Measurements from ENCODE around the gene MDK. TPM values are rescaled to one million over a fixed set of nuclear protein-coding genes. Genes with fewer than 3 reads are reported as not detected.

Gene MDK
- total and polyA plus RNA-seq, 2 donors (not counting 3 experiments of a cell fraction or from before 2014, with no cell fraction given), result 331 to 893 TPM

DNA sequence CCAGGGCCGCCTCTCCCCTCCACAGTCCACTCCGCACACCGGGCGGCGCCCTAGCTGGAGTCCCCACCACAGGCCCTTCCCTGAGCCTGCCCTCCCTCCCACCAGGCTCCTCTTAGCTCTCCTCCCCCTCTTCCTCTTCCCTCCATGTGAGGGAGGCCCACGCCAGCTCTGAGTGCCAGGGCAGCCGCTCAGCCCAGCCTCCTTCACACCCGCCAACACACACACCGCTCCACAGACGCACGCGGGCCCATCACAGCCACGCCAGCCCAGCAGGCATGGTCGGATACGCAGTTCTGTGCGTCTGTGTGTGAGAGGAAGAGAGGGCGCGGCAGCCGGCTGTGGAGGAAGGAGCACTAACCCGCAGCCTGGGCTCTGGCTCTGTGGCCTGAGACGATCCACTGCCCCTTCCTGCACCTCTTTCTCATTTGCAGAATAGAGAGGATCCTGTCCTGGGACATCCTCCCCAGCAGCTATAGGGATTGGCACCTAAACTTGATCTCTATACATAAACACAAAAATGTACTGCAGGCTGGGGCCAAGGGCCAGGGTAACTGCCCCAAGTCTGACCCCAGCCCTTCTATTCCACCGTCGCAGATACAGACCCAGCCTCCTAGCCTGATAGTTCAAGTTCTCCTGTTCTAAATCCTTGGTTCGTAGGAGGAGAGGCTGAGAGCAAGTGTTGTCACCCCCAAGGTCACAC, 6.6 kb downstream of the MDK start:
- POLR2A ChIA-PET, result no interaction called here
- CTCF ChIA-PET, result interaction anchor here (0.8 to 7.2 kb wide), 22 partner anchors 10 to 230 kb away, joined by 3 to 99 read pairs (median 4); partner anchors contain the start of genes ATG13 and DGKZ
- Histone ChIP-seq H3K9me3 (replicated peaks; ENCODE audit: control insufficient read depth, insufficient read depth, low read length) (no peaks in the 10 kb centered on the region), H3K4me1 (ENCODE audit: control insufficient read depth, extremely low read depth, insufficient read depth, low read length) (peaks cover 3% of the 10 kb centered on the region), H3K9ac (replicated peaks; ENCODE audit: extremely low read depth, insufficient read depth, low read length) (no peak overlapping the region), H3K4me2 (ENCODE audit: insufficient read depth, low read length) (no peak overlapping the region), H3K27me3 (ENCODE audit: control insufficient read depth in 2 of 2, insufficient read depth in 2 of 2, low read length in 2 of 2) (peaks cover 23 to 35% of the 10 kb centered on the region in 2 experiments), H3K27ac (ENCODE audit: insufficient read depth, low read depth, low read length) (no peak overlapping the region), H3K9me1 (replicated peaks; ENCODE audit: control insufficient read depth, extremely low read depth, insufficient read depth, low read length) (no peaks in the 10 kb centered on the region), H2AFZ (ENCODE audit: low read depth, low read length) (no peak overlapping the region), H3K79me2 (ENCODE audit: control insufficient read depth, insufficient read depth, low read length) (no peaks in the 10 kb centered on the region), H4K20me1 (replicated peaks; ENCODE audit: control insufficient read depth, extremely low read depth, insufficient read depth, low read length) (no peaks in the 10 kb centered on the region), H3K36me3 (ENCODE audit: control insufficient read depth in 2 of 2, extremely low read depth in 1 of 2, insufficient read depth in 2 of 2, low read length in 2 of 2) (no peaks in the 10 kb centered on the region), H3K4me3 (replicated peaks in 1 of 3; ENCODE audit: insufficient read depth in 1 of 3, low read depth in 1 of 3, low read length in 3 of 3) (no peak overlapping the region)
- DNase-seq (ENCODE audit: low read depth, low spot score), result no peak
- intact Hi-C loops (cut with micrococcal nuclease) (loop anchor here (2.0 kb wide), 2 partner anchors 229 to 313 kb away; partner anchors contain the start of genes ARHGAP1, ATG13, HARBI1 and ZNF408), dilution Hi-C loops (cut with MboI; ENCODE audit: extremely low pct_ligation_motif_present, low sequenced_read_pairs) (no loop called here)
- TF ChIP-seq POLR2A (IDR thresholded peaks at IDR 0.05; ENCODE audit: low read depth, low read length) (no peak), EZH2 (IDR thresholded peaks at IDR 0.05; ENCODE audit: borderline replicate concordance, low read depth, low read length, severe bottlenecking) (peak; percentile 9), JUN (IDR thresholded peaks at IDR 0.05; ENCODE audit: borderline replicate concordance, insufficient read depth, insufficient read length, low read depth) (no peak)
- BruUV-seq (replicated peaks), result no TSS peak
- FAIRE-seq, result no peak

DNA sequence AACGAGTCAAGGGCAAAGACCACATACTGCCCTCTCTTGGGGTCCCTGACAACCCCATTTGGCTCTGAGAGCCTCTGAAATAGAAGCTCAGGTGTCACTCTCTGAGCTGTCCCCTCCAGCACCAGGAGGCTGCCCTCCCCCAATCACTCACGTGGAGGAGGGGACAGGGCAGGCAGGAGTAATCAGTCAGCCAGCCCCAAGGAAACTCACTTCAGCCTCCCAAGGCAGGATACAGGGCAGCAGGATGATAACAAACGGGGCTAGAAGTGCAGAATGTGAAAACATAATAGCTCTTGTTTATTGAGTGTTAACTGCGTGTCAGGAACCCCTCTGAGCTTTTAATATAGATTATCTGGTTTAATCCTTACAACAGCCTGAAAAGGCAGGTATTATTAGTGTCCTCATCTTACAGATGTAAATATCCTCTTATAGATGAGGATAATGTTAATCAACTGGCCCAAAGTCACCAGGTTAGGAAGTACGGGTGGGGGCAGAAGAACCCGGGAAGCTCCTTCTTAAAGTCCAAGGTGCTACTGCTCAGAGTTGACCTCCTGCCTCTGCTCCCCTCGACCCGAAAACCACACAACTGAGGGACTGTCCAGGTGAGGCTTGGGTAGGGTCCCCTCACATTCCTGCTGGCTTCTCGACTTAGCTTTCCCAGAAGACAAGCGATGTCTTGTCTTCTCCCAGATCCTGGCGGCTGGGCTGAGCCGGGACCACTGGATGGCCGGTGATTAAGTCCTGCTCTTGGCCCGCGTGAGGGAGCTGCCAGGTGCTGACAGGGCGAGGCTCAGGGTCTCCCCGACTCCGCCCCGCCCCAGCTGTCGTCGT, 7.4 kb downstream of the MDK start:
- ChIA-PET CTCF (interaction anchor here (0.6 to 7.2 kb wide), 30 partner anchors 10 to 229 kb away, joined by 3 to 99 read pairs (median 4); partner anchors contain the start of gene ATG13), POLR2A (interaction anchor here (1.1 kb wide), 1 partner anchor 8 kb away, joined by 5 read pairs; no protein-coding TSS in a partner anchor)
- no peak overlapping the region for H3K4me3 ChIP-seq (replicated peaks in 1 of 3; ENCODE audit: insufficient read depth in 1 of 3, low read depth in 1 of 3, low read length in 3 of 3)
- no peaks in the 10 kb centered on the region for H3K9me3 ChIP-seq (replicated peaks; ENCODE audit: control insufficient read depth, insufficient read depth, low read length)
- H2AFZ ChIP-seq (ENCODE audit: low read depth, low read length), result no peak overlapping the region
- dilution Hi-C loops (cut with MboI; ENCODE audit: extremely low pct_ligation_motif_present, low sequenced_read_pairs) (no loop called here), intact Hi-C loops (cut with micrococcal nuclease) (loop anchor here (1.0 to 2.0 kb wide), 4 partner anchors 140 to 312 kb away; partner anchors contain the start of genes ARHGAP1, ATG13, HARBI1 and ZNF408)
- H3K27me3 ChIP-seq (ENCODE audit: control insufficient read depth in 2 of 2, insufficient read depth in 2 of 2, low read length in 2 of 2), result peaks cover 23 to 39% of the 10 kb centered on the region in 2 experiments
- no peak for FAIRE-seq
- H3K36me3 ChIP-seq (ENCODE audit: control insufficient read depth in 2 of 2, extremely low read depth in 1 of 2, insufficient read depth in 2 of 2, low read length in 2 of 2), result no peaks in the 10 kb centered on the region
- H3K79me2 ChIP-seq (ENCODE audit: control insufficient read depth, insufficient read depth, low read length), result no peaks in the 10 kb centered on the region
- peaks cover 3% of the 10 kb centered on the region for H3K4me1 ChIP-seq (ENCODE audit: control insufficient read depth, extremely low read depth, insufficient read depth, low read length)
- no peaks in the 10 kb centered on the region for H4K20me1 ChIP-seq (replicated peaks; ENCODE audit: control insufficient read depth, extremely low read depth, insufficient read depth, low read length)
- no peak for TF ChIP-seq FOS (IDR thresholded peaks at IDR 0.05; ENCODE audit: borderline replicate concordance, insufficient read depth, low read length)
- TF ChIP-seq EZH2 (IDR thresholded peaks at IDR 0.05; ENCODE audit: borderline replicate concordance, low read depth, low read length, severe bottlenecking), result peak; percentile 16
- no peak overlapping the region for H3K9ac ChIP-seq (replicated peaks; ENCODE audit: extremely low read depth, insufficient read depth, low read length)
- no peaks in the 10 kb centered on the region for H3K9me1 ChIP-seq (replicated peaks; ENCODE audit: control insufficient read depth, extremely low read depth, insufficient read depth, low read length)
- no peak overlapping the region for H3K27ac ChIP-seq (ENCODE audit: insufficient read depth, low read depth, low read length)
- no TSS peak for BruUV-seq (replicated peaks)
- DNase-seq (ENCODE audit: low read depth, low spot score), result no peak
- H3K4me2 ChIP-seq (ENCODE audit: insufficient read depth, low read length), result no peak overlapping the region
